BJ (cell line): ENCODE data around the gene WWOX. TPM values are rescaled to one million over a fixed set of nuclear protein-coding genes. Genes with fewer than 3 reads are reported as not detected.

Source experiments
- CTCF ChIA-PET: fragments of 350-600 bp; formaldehyde crosslinking; extraction: SDS; loops from one replicate; lab custom pipeline; 2021; ENCODE audit warnings: antibody characterized with exemption, inconsistent platforms; lab: Yijun Ruan, JAX
- POLR2A ChIA-PET: fragments of 300-600 bp; sonication (Branson Sonifier 250); formaldehyde crosslinking; extraction: SDS; loops from one replicate; lab custom pipeline; 2021; ENCODE audit warnings: antibody characterized with exemption; lab: Charles Lee
- DNase-seq: peaks from one replicate; pipeline ENCODE4 v3.0.0-alpha.2; 2011; ENCODE audit warnings: low read depth
- H3K27me3 ChIP-seq: 2 replicates; pipeline ENCODE4 v1.6.0; 2011; ENCODE audit warnings: low read length; ENCODE audit not compliant: control insufficient read depth, insufficient read depth
- H3K36me3 ChIP-seq: 2 replicates; pipeline ENCODE4 v1.5.1; 2011; ENCODE audit warnings: low read length; ENCODE audit not compliant: control insufficient read depth, insufficient read depth
- H3K4me3 ChIP-seq: 2 replicates; pipeline ENCODE4 v1.5.1; 2011; ENCODE audit warnings: low read depth, mild to moderate bottlenecking, control low read depth, low read length
- CTCF ChIP-seq: IDR thresholded peaks from 2 replicates; pipeline ENCODE4 v1.5.1; 2011; ENCODE audit warnings: low read depth, mild to moderate bottlenecking, control low read depth, inconsistent platforms, low read length, moderate library complexity; ENCODE audit not compliant: insufficient read depth
- polyA plus RNA-seq: library from polyadenylated mRNA; depleted of rRNA; stranded (reverse); fragments of >200 nt; gene quantifications from 2 replicates; pipeline ENCODE4 v1.2.3, GENCODE V29; 2011

WWOX gene
- polyA plus RNA-seq, 1 experiment = 3.1 TPM

GRCh38 chr16:78703936-78704335 lies 604.5 kb downstream of the WWOX start:
- CTCF ChIA-PET = interaction anchor here (1.5 kb wide), 1 partner anchor 24 kb away, joined by 3 read pairs; no protein-coding TSS in a partner anchor

GRCh38 chr16:78704416-78704815 lies 605.0 kb downstream of the WWOX start:
- no peaks in the 10 kb centered on the region for H3K36me3 ChIP-seq
- H3K4me3 ChIP-seq = no peak overlapping the region
- no peaks in the 10 kb centered on the region for H3K27me3 ChIP-seq
- TF ChIP-seq CTCF = no peak
- CTCF ChIA-PET = interaction anchor here (1.5 kb wide), 1 partner anchor 25 kb away, joined by 3 read pairs; no protein-coding TSS in a partner anchor
- POLR2A ChIA-PET = interaction anchor here (0.6 kb wide), 2 partner anchors 18 to 44 kb away, joined by 5 to 16 read pairs; no protein-coding TSS in a partner anchor
- DNase-seq = peak; percentile 36

More at GRCh38 chr16:78703936-78704335, 604.5 kb downstream of the WWOX start:
- POLR2A ChIA-PET = interaction anchor here (0.6 kb wide), 2 partner anchors 19 to 44 kb away, joined by 5 to 16 read pairs; no protein-coding TSS in a partner anchor
- Histone ChIP-seq H3K27me3 (no peaks in the 10 kb centered on the region), H3K4me3 (no peak overlapping the region), H3K36me3 (no peaks in the 10 kb centered on the region)
- no peak for DNase-seq
- TF ChIP-seq CTCF = no peak

- 0 out of 2 replicates have a peak, but pooled peaks have one; percentile 8 for TF ChIP-seq CTCF
- Histone ChIP-seq H3K4me3 (no peak overlapping the region), H3K36me3 (no peaks in the 10 kb centered on the region), H3K27me3 (no peaks in the 10 kb centered on the region)
- ChIA-PET POLR2A (no interaction called here), CTCF (interaction anchor here (0.7 to 1.2 kb wide), 3 partner anchors 897 to 1821 kb away, joined by 3 read pairs; no protein-coding TSS in a partner anchor)
- no peak for DNase-seq
These were observed 606.2 kb downstream of the WWOX start for GRCh38 chr16:78705694-78706093.

GRCh38 chr16:78706637-78707036 lies 607.2 kb downstream of the WWOX start:
- no peaks in the 10 kb centered on the region for H3K27me3 ChIP-seq
- no peak overlapping the region for H3K4me3 ChIP-seq
- ChIA-PET POLR2A (no interaction called here), CTCF (interaction anchor here (0.5 to 0.7 kb wide), 3 partner anchors 857 to 1657 kb away, joined by 3 to 4 read pairs (median 3); no protein-coding TSS in a partner anchor)
- no peak for TF ChIP-seq CTCF
- no peak for DNase-seq
- H3K36me3 ChIP-seq = no peaks in the 10 kb centered on the region

GRCh38 chr16:78709137-78709884 lies 609.9 kb downstream of the WWOX start:
- Histone ChIP-seq H3K27me3 (no peaks in the 10 kb centered on the region), H3K4me3 (no peak overlapping the region), H3K36me3 (no peaks in the 10 kb centered on the region)
- CTCF ChIA-PET = no interaction called here
- POLR2A ChIA-PET = no interaction called here
- DNase-seq = no peak
- no peak for TF ChIP-seq CTCF
